HCT116 (cell line): Measurements from ENCODE around the gene ARHGEF38. TPM values are rescaled to one million over a fixed set of nuclear protein-coding genes. Genes with fewer than 3 reads are reported as not detected.

Experiments
- ATAC-seq: fragments of 200-7000 bp; cut with Tn5 transposase; 2 replicates; pipeline ENCODE4 v1.9.1; 2020; ENCODE audit warnings: mild to moderate bottlenecking, moderate library complexity
- BruUV-seq: library from RNA; stranded (reverse); fragments of 400-500 nt; replicated peaks from 2 replicates; lab custom pipeline; 2021; lab: Mats Ljungman, UMichigan
- CTCF ChIA-PET: fragments of 300-600 bp; sonication (Branson Sonifier 250); formaldehyde crosslinking; loops from one replicate; lab custom pipeline; 2021; ENCODE audit warnings: antibody characterized with exemption; lab: Charles Lee
- POLR2A ChIA-PET: fragments of 300-600, 350-600 bp; sonication (Branson Sonifier 250); formaldehyde crosslinking; loops from one replicate; lab custom pipeline; 2021; ENCODE audit warnings: antibody characterized with exemption; lab: Charles Lee
- RAD21 ChIA-PET, 2 experiments: fragments of 300-600 bp; sonication (Branson Sonifier 250); formaldehyde crosslinking; loops; one replicate each; lab custom pipeline; 2023; ENCODE audit warnings: low total read pairs in 2 of 2; ENCODE audit not compliant: uncharacterized antibody in 2 of 2, unreplicated experiment in 2 of 2, low non-redundant PET in 1 of 2; lab: Charles Lee
- DNase-seq: peaks from one replicate; pipeline ENCODE4 v3.0.0-alpha.2; 2010; ENCODE audit warnings: low read depth, low spot score
- H2AFZ ChIP-seq: fragments of 200-600 bp; shearing (Covaris generic), sonication (generic); 2 replicates; pipeline ENCODE4 v1.6.1; 2017; ENCODE audit warnings: low read depth, mixed run types, mixed read lengths, antibody characterized with exemption, low read length; ENCODE audit not compliant: poor library complexity, severe bottlenecking
- H3K27ac ChIP-seq: 2 replicates; pipeline ENCODE4 v1.5.1; 2012; ENCODE audit warnings: low read depth, low read length
- H3K27me3 ChIP-seq: fragments of 200-600 bp; sonication (generic); 2 replicates; pipeline ENCODE4 v1.6.1; 2016; ENCODE audit warnings: mixed run types, low read length, mixed read lengths; ENCODE audit not compliant: insufficient read depth
- H3K36me3 ChIP-seq, 2 experiments: fragments of 200-500 bp in 1 of 2; fragments of 200-600 bp in 1 of 2; sonication (Bioruptor generic) in 1 of 2; sonication (generic) in 1 of 2; 2 replicates each; pipeline versions ENCODE4 v1.5.1 to v1.6.1; 2014 to 2016; ENCODE audit warnings: low read length in 2 of 2, inconsistent platforms in 1 of 2, mixed read lengths in 1 of 2, mixed run types in 1 of 2; ENCODE audit not compliant: insufficient read depth in 2 of 2, control insufficient read depth in 1 of 2
- H3K4me1 ChIP-seq, 2 experiments: fragments of 200-600 bp in 1 of 2; sonication (generic) in 1 of 2; 2 replicates each; pipeline versions ENCODE4 v1.5.1 to v1.6.1; 2012 to 2017; ENCODE audit warnings: low read length in 2 of 2, inconsistent platforms in 1 of 2, mild to moderate bottlenecking in 1 of 2, mixed read lengths in 1 of 2, mixed run types in 1 of 2, moderate library complexity in 1 of 2; ENCODE audit not compliant: insufficient read depth in 2 of 2, control insufficient read depth in 1 of 2
- H3K4me2 ChIP-seq: fragments of 200-600 bp; sonication (generic); 2 replicates; pipeline ENCODE4 v1.6.1; 2017; ENCODE audit warnings: mixed run types, low read length, mixed read lengths
- H3K4me3 ChIP-seq, 2 experiments: fragments of 200-600 bp in 1 of 2; sonication (generic) in 1 of 2; replicated peaks in 1 of 2; 2 replicates each; pipeline ENCODE4 v1.5.1; 2011 to 2016; ENCODE audit warnings: low read length in 2 of 2, control low read depth in 1 of 2, low read depth in 1 of 2, mild to moderate bottlenecking in 1 of 2, mixed read lengths in 1 of 2, mixed run types in 1 of 2
- H3K79me2 ChIP-seq: fragments of 200-600 bp; sonication (generic); 2 replicates; pipeline ENCODE4 v1.6.1; 2017; ENCODE audit warnings: mild to moderate bottlenecking, mixed run types, low read length, moderate library complexity, mixed read lengths; ENCODE audit not compliant: insufficient read depth
- H3K9ac ChIP-seq: fragments of 200-600 bp; sonication (generic); 2 replicates; pipeline ENCODE4 v1.6.1; 2016; ENCODE audit warnings: low read length, mixed read lengths
- H3K9me2 ChIP-seq: fragments of 200-600 bp; sonication (generic), shearing (Covaris generic); 2 replicates; pipeline ENCODE4 v1.6.1; 2017; ENCODE audit warnings: mixed run types, mild to moderate bottlenecking, moderate library complexity; ENCODE audit not compliant: insufficient read depth
- H3K9me3 ChIP-seq, 2 experiments: fragments of 200-500 bp in 1 of 2; fragments of 200-600 bp in 1 of 2; sonication (Bioruptor generic) in 1 of 2; sonication (generic) in 1 of 2; 2 replicates each; pipeline ENCODE4 v1.6.1; 2014 to 2017; ENCODE audit warnings: low read length in 2 of 2, mixed read lengths in 2 of 2, inconsistent platforms in 1 of 2, low read depth in 1 of 2, mild to moderate bottlenecking in 1 of 2, mixed run types in 1 of 2, moderate library complexity in 1 of 2; ENCODE audit not compliant: control insufficient read depth in 1 of 2, insufficient read depth in 1 of 2
- H4K20me1 ChIP-seq: fragments of 200-600 bp; sonication (generic), shearing (Covaris generic); 2 replicates; pipeline ENCODE4 v1.6.1; 2017; ENCODE audit warnings: mixed run types, mild to moderate bottlenecking, moderate library complexity; ENCODE audit not compliant: insufficient read depth
- CBX3 ChIP-seq: IDR thresholded peaks from 2 replicates; pipeline ENCODE4 v1.6.1; 2012; ENCODE audit warnings: low read depth
- CEBPB ChIP-seq: IDR thresholded peaks from 2 replicates; pipeline ENCODE4 v1.6.1; 2012; ENCODE audit warnings: low read depth
- EZH2phosphoT487 ChIP-seq: fragments of 200-600 bp; IDR thresholded peaks from 2 replicates; pipeline ENCODE4 v1.6.1; 2018; ENCODE audit warnings: antibody characterized with exemption, borderline replicate concordance
- POLR2A ChIP-seq: IDR thresholded peaks from 2 replicates; pipeline ENCODE4 v1.7.0; 2011; ENCODE audit warnings: borderline replicate concordance; ENCODE audit not compliant: insufficient read depth, insufficient read length; ENCODE audit errors: extremely low read depth
- POLR2AphosphoS5 ChIP-seq: IDR thresholded peaks from 2 replicates; pipeline ENCODE4 v1.6.1; 2011; ENCODE audit warnings: mild to moderate bottlenecking, low read depth, low read length, moderate library complexity
- RAD21 ChIP-seq: IDR thresholded peaks from 2 replicates; pipeline ENCODE4 v1.6.1; 2012; ENCODE audit warnings: low read depth, mild to moderate bottlenecking
- SP1 ChIP-seq: IDR thresholded peaks from 2 replicates; pipeline ENCODE4 v1.6.1; 2012; ENCODE audit warnings: low read depth
- YY1 ChIP-seq: IDR thresholded peaks from 2 replicates; pipeline ENCODE4 v1.6.1; 2011; ENCODE audit warnings: low read length, low read depth, moderate library complexity, mild to moderate bottlenecking; ENCODE audit not compliant: insufficient replicate concordance; ENCODE audit errors: extremely low read depth
- intact Hi-C: fragments of 100-400 bp; cut with micrococcal nuclease; formaldehyde crosslinking; loops from 2 replicates; pipeline ENCODE4 v1.10.0; 2022
- total RNA-seq: library from RNA; stranded (reverse); gene quantifications from one replicate; pipeline ENCODE4 v1.2.1, GENCODE V29; 2021; ENCODE audit not compliant: unreplicated experiment
- TF ChIP-seq, protein P1 (sequence below): IDR thresholded peaks from 2 replicates; pipeline ENCODE4 v1.6.1; 2012; ENCODE audit warnings: low read depth
- TF ChIP-seq, protein P2 (sequence below): IDR thresholded peaks from 2 replicates; pipeline ENCODE4 v1.6.1; 2011; ENCODE audit warnings: mild to moderate bottlenecking, low read length, moderate library complexity; ENCODE audit not compliant: insufficient replicate concordance; ENCODE audit errors: extremely low read depth

ARHGEF38 gene
- total RNA-seq, 1 experiment from 2014 or later: not detected

GRCh38 chr4:105569057-105569865, 16.8 kb downstream of the ARHGEF38 start:
- BruUV-seq: no TSS peak
- Histone ChIP-seq H3K79me2 (no peaks in the 10 kb centered on the region), H3K36me3 (no peaks in the 10 kb centered on the region), H3K4me1 (no peaks in the 10 kb centered on the region), H3K27me3 (no peaks in the 10 kb centered on the region), H4K20me1 (no peaks in the 10 kb centered on the region), H2AFZ (no peak overlapping the region), H3K9me2 (no peaks in the 10 kb centered on the region), H3K4me3 (no peak overlapping the region), H3K9me3 (no peaks in the 10 kb centered on the region), H3K9ac (no peak overlapping the region), H3K4me2 (no peak overlapping the region), H3K27ac (no peak overlapping the region)
- TF ChIP-seq, protein P1, sequence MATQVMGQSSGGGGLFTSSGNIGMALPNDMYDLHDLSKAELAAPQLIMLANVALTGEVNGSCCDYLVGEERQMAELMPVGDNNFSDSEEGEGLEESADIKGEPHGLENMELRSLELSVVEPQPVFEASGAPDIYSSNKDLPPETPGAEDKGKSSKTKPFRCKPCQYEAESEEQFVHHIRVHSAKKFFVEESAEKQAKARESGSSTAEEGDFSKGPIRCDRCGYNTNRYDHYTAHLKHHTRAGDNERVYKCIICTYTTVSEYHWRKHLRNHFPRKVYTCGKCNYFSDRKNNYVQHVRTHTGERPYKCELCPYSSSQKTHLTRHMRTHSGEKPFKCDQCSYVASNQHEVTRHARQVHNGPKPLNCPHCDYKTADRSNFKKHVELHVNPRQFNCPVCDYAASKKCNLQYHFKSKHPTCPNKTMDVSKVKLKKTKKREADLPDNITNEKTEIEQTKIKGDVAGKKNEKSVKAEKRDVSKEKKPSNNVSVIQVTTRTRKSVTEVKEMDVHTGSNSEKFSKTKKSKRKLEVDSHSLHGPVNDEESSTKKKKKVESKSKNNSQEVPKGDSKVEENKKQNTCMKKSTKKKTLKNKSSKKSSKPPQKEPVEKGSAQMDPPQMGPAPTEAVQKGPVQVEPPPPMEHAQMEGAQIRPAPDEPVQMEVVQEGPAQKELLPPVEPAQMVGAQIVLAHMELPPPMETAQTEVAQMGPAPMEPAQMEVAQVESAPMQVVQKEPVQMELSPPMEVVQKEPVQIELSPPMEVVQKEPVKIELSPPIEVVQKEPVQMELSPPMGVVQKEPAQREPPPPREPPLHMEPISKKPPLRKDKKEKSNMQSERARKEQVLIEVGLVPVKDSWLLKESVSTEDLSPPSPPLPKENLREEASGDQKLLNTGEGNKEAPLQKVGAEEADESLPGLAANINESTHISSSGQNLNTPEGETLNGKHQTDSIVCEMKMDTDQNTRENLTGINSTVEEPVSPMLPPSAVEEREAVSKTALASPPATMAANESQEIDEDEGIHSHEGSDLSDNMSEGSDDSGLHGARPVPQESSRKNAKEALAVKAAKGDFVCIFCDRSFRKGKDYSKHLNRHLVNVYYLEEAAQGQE: no peak
- TF ChIP-seq POLR2AphosphoS5: no peak
- no peak for TF ChIP-seq CEBPB
- TF ChIP-seq EZH2phosphoT487: no peak
- TF ChIP-seq POLR2A: no peak
- no peak for TF ChIP-seq YY1
- TF ChIP-seq CBX3: no peak
- TF ChIP-seq, protein P2, sequence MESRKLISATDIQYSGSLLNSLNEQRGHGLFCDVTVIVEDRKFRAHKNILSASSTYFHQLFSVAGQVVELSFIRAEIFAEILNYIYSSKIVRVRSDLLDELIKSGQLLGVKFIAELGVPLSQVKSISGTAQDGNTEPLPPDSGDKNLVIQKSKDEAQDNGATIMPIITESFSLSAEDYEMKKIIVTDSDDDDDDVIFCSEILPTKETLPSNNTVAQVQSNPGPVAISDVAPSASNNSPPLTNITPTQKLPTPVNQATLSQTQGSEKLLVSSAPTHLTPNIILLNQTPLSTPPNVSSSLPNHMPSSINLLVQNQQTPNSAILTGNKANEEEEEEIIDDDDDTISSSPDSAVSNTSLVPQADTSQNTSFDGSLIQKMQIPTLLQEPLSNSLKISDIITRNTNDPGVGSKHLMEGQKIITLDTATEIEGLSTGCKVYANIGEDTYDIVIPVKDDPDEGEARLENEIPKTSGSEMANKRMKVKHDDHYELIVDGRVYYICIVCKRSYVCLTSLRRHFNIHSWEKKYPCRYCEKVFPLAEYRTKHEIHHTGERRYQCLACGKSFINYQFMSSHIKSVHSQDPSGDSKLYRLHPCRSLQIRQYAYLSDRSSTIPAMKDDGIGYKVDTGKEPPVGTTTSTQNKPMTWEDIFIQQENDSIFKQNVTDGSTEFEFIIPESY: no peak
- TF ChIP-seq RAD21: no peak
- no peak for TF ChIP-seq SP1
- ChIA-PET POLR2A (interaction anchor here (1.0 kb wide), 1 partner anchor 12 kb away, joined by 3 read pairs; no protein-coding TSS in a partner anchor), RAD21 (no interaction called here), CTCF (no interaction called here)
- DNase-seq (no peak), ATAC-seq (no peak)
- intact Hi-C loops: no loop called here
